ENCODE measurements around the gene TRIM48. TPM values are rescaled to one million over a fixed set of nuclear protein-coding genes. Genes with fewer than 3 reads are reported as not detected.
"Not testable (repeated sequence)": the region's sequence is repeated elsewhere in the genome, so short reads cannot be mapped to it uniquely, and the experiment has no call there.

TRIM48 gene, protein sequence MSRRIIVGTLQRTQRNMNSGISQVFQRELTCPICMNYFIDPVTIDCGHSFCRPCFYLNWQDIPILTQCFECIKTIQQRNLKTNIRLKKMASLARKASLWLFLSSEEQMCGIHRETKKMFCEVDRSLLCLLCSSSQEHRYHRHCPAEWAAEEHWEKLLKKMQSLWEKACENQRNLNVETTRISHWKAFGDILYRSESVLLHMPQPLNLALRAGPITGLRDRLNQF
- total RNA-seq: not detected

DNA sequence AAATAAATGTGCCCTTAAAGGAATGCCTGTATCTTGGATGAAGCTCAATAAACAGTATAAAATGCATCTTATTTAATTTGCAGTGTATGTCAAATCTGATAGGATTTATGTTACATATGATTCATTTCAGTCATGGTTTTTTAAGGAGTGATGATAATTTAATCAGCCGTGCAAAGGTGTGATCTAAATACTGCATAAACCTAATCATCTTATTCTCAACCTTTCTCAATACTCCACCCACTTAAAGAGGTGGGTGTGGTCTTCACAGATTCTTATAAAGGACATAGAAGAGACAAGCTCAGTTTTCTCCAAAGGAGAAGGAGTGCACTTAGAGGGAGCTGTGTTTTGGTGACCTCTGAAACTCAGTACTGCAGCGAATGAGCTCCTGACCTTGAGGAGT is at the start of gene TRIM48:
TRIM48 (plus strand) TSS at position 301 of the 400 bp plus-strand sequence. CDS start 113 bp downstream, outside the sequence.
- DNase-seq (ENCODE audit: low spot score in 2 of 2); H3K4me1 ChIP-seq; H3K27ac ChIP-seq; H3K36me3 ChIP-seq; intact Hi-C loops (cut with DNase I); H3K9me3 ChIP-seq; H3K27me3 ChIP-seq; H3K4me3 ChIP-seq: not testable (repeated sequence)

DNA sequence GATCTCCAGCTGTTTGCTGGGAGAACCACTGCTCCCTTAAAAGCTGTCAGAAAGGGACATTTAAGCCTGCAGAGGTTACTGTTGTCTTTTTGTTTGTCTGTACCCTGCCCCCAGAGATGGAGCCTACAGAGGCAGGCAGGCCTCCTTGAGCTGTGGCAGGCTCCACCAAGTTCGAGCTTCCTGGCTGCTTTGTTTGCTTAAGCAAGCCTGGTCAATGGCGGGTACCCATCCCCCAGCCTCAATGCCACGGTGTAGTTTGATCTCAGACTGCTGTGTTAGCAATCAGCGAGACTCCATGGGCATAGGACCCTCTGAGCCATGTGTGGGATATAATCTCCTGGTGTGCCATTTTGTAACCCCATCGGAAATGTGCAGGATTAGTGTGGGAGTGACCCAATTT is 23.6 kb upstream of the TRIM48 start:
- peak in 1 of 2 donors; percentile 50 for DNase-seq (ENCODE audit: low spot score in 2 of 2)
- H3K27ac ChIP-seq: not testable (repeated sequence)

DNA sequence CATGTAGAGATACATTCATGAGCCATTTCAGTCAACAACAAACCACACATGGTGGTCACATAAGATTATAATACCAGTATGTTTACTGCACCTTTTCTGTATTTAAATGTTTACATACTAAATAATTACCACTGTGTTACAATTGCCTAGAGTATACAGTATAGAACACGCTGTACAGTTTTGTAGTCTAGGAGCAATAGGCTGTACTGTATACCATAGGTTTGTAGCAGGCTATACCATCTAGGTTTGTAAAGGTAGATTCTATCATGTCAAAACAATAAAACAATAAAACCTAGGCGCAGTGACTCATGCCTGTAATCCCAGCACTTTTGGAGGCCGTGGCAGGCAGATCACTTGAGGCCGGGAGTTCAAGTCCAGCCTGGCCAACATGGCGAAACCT is 1.1 kb downstream of the TRIM48 start:
- intact Hi-C loops (cut with DNase I): no loop called here
- Histone ChIP-seq H3K36me3 (no peaks in the 10 kb centered on the region), H3K27me3 (no peaks in the 10 kb centered on the region), H3K9me3 (no peaks in the 10 kb centered on the region), H3K27ac (no peak overlapping the region), H3K4me3 (no peak overlapping the region), H3K4me1 (no peaks in the 10 kb centered on the region)
- TF ChIP-seq, protein P1, sequence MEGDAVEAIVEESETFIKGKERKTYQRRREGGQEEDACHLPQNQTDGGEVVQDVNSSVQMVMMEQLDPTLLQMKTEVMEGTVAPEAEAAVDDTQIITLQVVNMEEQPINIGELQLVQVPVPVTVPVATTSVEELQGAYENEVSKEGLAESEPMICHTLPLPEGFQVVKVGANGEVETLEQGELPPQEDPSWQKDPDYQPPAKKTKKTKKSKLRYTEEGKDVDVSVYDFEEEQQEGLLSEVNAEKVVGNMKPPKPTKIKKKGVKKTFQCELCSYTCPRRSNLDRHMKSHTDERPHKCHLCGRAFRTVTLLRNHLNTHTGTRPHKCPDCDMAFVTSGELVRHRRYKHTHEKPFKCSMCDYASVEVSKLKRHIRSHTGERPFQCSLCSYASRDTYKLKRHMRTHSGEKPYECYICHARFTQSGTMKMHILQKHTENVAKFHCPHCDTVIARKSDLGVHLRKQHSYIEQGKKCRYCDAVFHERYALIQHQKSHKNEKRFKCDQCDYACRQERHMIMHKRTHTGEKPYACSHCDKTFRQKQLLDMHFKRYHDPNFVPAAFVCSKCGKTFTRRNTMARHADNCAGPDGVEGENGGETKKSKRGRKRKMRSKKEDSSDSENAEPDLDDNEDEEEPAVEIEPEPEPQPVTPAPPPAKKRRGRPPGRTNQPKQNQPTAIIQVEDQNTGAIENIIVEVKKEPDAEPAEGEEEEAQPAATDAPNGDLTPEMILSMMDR (IDR thresholded peaks at IDR 0.05): no peak
- no peak for DNase-seq (ENCODE audit: low spot score in 2 of 2)

More for the DNA sequence above, 23.6 kb upstream of the TRIM48 start:
- intact Hi-C loops (cut with DNase I); H3K4me1 ChIP-seq; H3K36me3 ChIP-seq; H3K4me3 ChIP-seq; H3K27me3 ChIP-seq; H3K9me3 ChIP-seq: not testable (repeated sequence)

Other genes starting within 250 kb of the TRIM48 start
- not detected for gene OR4A16, start 81.0 kb downstream of the TRIM48 start, total RNA-seq
- gene OR4A15, start 105.8 kb downstream of the TRIM48 start, total RNA-seq: not detected